Measurements from ENCODE around the gene PRAC1.

Gene PRAC1

DNA sequence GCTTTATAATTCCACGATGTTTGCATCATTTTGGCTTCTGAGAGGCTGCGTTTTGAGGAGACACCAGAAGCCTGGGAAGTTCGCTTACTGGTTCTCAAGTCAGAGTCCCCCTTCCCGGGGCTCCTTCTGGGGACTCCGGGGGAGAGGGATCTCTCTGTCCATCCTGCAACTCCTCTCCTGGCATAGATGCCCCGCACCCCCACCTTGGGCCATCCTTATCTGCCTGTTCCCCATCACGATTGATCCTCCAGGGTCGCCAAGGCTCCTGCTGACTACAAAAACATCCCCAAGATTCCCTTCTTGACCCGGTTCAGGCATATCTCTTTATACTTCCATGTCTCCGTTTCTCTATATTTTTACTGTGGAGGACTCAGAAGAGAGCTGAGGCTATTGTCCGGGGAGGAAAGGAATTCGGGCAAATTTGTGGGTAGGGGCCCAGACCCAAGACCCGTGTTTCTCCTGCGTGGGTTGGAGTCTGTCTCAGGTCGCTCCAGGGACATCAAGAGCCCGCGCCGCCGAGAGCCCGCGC is 24.7 kb upstream of the PRAC1 start:
- DNase-seq: no peak

DNA sequence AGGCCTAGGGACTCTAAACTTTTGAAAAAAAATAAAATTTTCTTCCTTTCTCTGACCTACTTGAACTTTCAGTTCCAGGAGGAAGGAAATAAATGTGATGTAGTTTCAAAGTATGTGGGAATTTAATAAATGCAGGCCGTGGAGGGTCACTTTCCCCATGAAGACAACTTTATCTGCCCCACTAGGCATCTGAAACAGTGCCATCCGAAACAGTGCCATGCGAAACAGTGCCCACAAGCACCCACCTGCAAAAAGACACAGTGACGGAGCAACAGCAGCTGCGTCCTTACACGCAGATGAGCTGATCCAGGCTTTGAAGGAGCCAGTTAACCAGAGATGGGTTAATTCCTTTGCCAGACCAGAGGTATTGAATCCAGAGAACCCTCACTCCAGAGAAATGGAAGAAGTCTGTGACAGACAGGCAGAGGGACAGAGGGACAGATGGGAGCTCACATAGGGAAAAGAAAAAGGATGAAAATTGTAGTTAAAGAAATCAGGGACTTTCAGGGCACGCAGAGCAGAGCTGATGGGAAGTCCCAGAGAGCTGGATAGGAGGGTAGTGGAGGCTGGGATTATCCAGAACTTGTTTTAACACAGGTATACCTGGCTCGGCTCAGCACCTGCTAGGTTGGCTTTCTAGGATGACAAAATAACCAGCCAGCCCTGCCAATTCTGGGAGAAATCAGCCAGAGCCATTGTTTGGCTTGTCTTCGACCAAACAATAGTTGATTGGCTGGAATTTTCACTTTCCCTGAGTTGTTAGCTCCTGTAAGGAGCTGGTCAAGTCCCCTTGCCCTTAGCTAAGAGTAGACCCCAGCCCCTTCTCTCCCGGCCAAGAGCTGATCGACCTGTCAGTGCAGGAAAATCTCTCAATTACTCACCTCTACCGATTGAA is 23.3 kb upstream of the PRAC1 start:
- no peak for DNase-seq

- no peak for DNase-seq
These were observed 18.2 kb upstream of the PRAC1 start for GRCh38 chr17:48740537-48740936.

DNA sequence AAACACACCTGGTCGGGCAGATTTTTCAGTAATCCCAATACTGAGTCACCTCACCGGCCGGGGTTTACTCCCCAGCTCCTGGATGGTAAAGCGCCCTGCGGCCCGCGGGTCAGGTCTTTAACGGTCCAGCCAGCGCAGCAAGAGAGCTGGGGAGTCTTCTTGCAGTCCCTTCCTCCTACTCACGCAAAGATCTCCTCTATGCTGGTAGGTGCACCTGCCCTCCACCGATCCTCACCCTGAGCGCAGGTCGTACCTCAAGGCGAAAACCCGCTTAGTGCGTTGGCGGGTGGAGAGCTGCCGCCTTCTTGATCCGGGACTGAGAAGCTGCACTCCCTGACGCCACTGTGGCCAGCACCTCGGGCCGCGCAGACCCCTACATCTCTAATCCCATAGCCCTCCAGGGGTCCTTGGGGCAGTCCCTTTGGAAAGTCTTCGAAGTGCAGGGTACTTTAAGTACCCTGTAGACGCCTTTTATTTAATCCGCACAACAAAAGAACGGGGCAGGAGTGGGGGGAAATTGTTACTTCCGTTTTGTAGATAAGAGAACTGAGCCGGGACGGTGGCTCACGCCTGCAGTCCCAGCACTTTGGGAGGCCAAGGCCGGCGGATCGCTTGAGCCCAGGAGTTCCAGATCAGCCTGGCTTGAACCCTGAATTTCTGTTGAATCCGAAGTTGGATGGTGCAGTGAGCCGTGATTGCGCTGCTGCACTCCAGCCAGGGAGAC is 16.6 kb upstream of the PRAC1 start:
- DNase-seq: no peak

- no peak for DNase-seq
These were observed 16.1 kb upstream of the PRAC1 start for GRCh38 chr17:48738424-48738802.

DNA sequence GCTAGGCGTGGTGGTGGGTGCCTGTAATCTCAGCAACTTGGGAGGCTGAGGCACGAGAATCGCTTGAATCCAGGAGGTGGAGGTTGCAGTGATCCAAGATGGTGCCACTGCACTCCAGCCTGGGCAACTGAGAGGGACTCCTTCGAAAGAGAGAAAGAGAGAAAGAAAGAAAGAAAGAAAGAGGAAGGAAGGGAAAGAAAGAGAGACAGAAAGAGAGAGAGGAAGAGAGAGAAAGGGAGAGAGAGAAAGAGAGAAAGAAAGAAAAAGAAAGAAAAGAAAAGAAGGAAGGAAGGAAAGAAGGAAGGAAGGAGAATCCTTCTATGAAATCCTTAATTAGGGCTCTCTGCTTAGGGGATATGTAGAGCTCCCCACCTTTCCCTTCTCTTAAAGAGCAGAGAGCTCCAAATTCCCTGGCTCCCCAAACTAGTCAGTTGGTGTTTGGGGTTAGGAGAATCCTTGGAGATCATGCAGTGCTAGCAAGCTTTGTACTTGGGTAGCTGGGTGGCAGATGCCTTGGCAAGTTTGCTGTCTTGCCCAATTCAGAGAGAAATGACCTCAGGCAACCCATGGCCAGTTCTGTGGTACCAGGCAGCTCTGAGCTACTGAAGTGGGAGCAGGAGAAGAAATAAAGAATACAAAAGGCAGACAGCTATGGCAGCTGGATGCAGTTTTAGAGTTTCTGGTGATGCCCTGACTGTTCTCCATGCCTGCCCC is 15.2 kb upstream of the PRAC1 start:
- no peak for DNase-seq

DNA sequence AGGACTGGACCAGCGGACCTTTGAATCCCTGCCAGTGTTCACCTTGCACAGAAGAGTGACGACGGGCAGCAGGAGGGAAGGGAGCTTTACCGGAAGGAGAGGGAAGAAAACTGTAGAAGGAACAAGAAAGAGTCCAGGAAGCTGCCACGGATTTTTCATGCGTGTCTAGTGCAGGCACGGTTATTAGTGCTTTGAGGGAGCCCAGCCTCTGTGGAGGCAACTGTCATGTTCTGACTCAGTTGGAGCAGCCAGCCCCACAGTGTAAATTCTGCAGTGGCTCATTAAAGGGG is 12.7 kb upstream of the PRAC1 start:
- no peak for DNase-seq

DNA sequence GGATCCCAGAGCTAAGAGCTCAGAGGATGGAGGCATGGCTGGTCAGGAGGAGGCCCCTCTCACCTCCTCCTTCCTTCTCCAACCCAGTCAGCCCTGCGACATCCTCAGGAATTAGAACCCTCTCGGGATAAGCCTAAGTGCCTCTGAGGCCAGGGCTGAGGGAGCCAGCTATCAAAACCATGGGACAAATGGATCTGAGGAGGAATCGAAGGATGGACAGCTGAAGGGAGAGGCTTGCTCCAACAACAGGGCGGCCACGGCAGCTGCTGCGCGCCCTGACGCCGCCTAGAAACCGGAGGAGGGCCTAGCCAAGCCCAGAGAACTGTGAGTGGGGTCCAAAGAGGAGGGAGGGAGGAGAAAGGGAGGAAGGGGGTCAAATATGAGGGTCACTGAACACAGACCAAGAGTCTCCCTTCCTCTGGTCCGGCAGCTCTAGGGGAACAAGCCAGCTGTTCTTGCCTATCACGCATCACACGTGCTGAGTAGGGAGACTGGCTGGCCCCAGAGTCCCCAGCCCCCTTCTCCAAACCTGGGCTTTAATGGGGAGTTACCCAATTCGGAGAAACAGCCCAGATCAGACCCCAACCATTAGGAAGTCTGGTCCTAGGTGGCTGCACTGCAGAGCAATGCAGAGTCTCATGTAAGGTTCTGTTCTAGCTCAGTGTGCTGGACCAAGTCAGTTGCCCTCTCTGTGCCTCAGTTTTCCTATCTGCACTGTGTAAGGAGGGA is 12.2 kb upstream of the PRAC1 start:
- no peak for DNase-seq

DNA sequence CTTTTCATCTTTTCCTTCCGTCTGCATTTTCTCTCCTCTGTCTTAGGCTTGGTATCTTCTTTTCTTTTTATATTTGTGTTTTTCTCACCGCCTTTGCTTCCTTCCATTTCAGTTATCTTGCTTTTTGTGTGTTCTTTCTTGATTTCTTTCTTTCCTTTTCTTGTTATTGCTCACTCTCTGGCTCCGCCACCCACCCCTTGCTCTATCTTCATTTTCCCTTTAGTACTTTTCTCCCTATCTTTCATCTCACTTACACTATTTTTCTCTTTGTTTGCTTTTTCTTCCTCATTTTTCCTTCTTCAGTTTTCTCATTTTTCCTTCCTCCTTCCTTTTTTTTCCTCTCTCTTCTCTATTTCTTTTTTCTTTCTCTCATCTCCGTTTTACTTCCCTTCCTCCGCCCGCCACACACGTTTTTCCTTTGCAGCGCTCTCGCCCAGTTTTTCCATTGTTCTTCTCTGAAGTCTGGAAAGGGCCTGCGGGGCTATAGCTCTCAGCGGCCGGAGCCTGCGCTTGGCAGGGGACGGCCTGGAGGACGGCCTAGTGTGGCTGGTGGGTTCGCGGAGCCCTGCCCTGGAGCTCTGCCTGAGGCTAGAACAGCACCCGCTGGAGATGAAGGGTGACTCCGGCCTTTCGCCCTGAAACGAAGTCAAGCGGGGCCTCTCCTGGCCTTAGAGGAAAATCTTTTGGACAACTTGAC is 11.5 kb upstream of the PRAC1 start:
- DNase-seq: no peak

GRCh38 chr17:48732688-48733629 is 10.6 kb upstream of the PRAC1 start:
- no peak for DNase-seq

DNA sequence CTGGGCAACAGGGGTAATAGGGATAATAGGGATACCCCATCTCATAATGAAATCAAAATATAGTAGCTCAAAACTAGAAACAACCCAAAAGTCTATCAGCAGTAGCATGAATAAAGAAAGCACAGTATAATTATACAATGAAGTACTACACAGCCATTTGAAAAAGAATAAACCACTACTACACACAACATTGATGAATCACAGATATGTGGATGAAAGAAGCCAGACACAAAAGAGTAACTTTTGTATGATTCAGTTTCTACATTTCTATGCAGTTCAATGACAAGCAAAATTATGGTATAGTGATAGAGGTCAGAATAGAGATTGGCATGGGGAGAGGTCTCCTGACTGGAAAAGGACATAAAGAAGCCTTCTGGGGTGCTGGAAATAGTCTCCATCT is 9.0 kb upstream of the PRAC1 start:
- DNase-seq: no peak

DNA sequence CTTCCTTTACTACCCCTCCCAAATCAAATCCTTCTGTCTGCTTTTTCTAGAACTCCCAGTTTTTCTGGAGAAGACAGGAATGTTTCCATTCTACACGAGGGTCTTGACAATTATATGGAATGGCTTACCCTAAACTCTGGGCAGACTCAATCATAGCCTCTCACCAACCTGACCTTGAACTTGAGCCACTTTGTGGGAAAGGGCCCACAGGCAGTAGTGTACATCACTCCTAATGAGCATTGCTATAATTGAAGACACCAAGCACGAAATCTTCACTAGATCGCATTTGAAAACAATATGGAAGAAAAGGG is 7.9 kb upstream of the PRAC1 start:
- no peak for DNase-seq

GRCh38 chr17:48729335-48730239 is 7.3 kb upstream of the PRAC1 start:
- no peak for DNase-seq

DNA sequence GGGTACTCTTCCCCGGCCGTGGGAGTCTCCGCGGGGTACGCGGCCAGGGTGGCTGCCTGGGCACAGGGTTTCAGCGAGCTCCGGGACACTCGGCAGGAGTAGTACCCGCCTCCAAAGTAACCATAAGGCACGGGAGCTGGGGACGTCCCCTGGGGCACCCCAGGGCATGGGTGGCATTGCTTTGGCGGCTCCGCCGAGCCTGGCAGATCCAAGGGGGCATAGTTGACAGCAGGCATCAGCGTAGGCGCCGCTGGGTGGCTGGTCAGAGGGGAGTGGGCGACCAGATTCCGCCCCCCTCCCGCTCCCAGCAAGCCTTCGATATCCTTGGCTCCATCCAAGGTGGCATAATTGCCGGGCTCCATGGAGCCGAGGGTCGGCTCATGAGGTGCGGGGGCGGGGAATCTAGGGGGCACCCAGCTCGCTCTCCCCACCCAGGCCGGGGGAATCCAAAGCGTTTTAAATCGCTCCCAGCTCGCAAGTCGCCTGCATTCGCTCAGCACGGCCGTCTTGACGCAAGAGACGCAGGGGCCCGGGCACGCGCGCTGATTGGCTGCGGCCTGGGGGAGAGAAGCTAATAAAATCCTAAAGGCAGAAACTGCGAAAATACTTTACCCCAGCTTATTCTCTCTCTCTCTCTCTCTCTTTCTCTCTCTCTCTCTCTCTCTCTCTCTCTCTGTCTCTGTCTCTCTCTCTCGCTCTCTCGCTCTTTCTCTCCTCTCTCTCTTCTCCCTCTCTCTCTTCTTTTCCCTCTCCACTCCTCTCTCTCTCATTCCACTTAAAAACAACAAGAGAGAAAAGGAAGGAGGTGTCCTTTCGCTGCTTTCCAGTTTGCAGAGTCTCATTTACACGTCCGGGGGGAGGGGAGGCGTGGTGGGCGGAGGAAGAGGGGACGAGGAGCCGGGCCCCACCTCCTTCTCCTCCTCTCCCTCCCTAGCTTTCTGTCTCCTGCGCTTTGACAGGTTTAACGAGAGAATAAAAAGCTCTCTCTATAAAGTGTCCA is 6.2 kb upstream of the PRAC1 start, which contains the start of gene HOXB13:
TSS of gene HOXB13 (minus strand) at position 519 of the 1,000 bp plus-strand sequence. CDS start at position 362, 157 bp downstream.
- no peak for DNase-seq

DNA sequence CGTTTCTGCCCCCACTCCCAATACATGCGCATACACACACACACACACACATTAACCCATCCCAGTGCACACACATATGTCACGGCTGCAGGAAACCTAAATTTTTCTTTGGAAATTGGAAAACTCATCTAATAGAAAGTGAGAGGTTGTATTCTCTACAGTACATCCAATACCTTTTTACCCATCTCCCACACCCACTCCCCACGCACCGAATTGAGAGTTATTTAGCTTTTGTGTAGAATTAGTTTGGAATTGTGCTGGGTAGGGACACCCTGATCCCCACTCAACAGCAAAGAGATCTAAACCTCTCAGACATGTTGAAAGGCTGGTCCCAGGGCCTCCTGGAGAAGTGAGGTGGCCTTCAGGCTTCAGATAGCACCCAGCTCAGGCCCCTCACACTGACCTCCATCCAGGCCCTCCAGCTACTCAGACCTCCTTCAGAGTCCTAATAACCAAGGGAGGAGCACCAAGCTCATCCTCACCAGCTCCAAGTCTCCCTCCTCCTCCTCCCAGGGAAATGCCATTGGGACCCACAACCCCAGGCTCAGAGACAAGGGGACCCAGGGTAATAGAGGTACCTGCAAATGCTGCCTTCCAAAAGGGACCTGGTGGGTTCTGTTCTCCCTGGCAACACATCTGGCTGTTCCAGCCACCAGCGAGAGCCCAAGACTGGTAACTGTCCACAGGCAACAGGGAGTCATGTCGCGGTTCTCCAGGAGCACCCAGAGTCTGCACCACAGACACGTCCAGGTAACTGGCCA is 5.3 kb upstream of the PRAC1 start:
- no peak for DNase-seq

- no peak for DNase-seq
These were observed 4.6 kb upstream of the PRAC1 start for GRCh38 chr17:48726916-48727286.

GRCh38 chr17:48726114-48726915 is 4.0 kb upstream of the PRAC1 start:
- no peak for DNase-seq

Data from left hindlimb (tissue), 1 donor.